GM12873 (cell line): ENCODE measurements around the gene VEPH1.

Experiments used
- CTCF ChIP-seq: IDR thresholded peaks from 2 replicates; pipeline ENCODE4 v1.5.1; 2012; ENCODE audit warnings: low read depth, mild to moderate bottlenecking, moderate library complexity, low read length, control low read depth; ENCODE audit not compliant: insufficient read depth; ENCODE audit errors: missing control alignments

The VEPH1 gene

GRCh38 chr3:157443905-157444796 is 59.1 kb downstream of the VEPH1 start:
- TF ChIP-seq CTCF: no peak

- TF ChIP-seq CTCF: no peak
These were observed 60.5 kb downstream of the VEPH1 start for GRCh38 chr3:157442729-157443128.

- no peak for TF ChIP-seq CTCF
These were observed 62.1 kb downstream of the VEPH1 start for GRCh38 chr3:157441102-157441624.

GRCh38 chr3:157438194-157438730 is 65.0 kb downstream of the VEPH1 start:
- no peak for TF ChIP-seq CTCF

GRCh38 chr3:157436583-157437291 is 66.5 kb downstream of the VEPH1 start, which contains the start of gene PTX3:
Gene PTX3, plus strand, starts transcription at chr3:157436850. Its CDS starts 84 bp downstream, at chr3:157436934.
- no peak for TF ChIP-seq CTCF

- no peak for TF ChIP-seq CTCF
These were observed 73.5 kb downstream of the VEPH1 start for GRCh38 chr3:157429708-157430107.

GRCh38 chr3:157428853-157429252 is 74.4 kb downstream of the VEPH1 start:
- no peak for TF ChIP-seq CTCF
